EL (cell line): Measurements from ENCODE around the gene USP48.
"Not testable (repeated sequence)": the region's sequence is repeated elsewhere in the genome, so short reads cannot be mapped to it uniquely, and the experiment has no call there.

ENCODE experiments used
- DNase-seq: peaks from one replicate; pipeline ENCODE4 v3.0.0-alpha.2; 2016

Gene USP48

GRCh38 chr1:21691739-21692138, 91.2 kb downstream of the USP48 start:
- DNase-seq, result no peak

DNA sequence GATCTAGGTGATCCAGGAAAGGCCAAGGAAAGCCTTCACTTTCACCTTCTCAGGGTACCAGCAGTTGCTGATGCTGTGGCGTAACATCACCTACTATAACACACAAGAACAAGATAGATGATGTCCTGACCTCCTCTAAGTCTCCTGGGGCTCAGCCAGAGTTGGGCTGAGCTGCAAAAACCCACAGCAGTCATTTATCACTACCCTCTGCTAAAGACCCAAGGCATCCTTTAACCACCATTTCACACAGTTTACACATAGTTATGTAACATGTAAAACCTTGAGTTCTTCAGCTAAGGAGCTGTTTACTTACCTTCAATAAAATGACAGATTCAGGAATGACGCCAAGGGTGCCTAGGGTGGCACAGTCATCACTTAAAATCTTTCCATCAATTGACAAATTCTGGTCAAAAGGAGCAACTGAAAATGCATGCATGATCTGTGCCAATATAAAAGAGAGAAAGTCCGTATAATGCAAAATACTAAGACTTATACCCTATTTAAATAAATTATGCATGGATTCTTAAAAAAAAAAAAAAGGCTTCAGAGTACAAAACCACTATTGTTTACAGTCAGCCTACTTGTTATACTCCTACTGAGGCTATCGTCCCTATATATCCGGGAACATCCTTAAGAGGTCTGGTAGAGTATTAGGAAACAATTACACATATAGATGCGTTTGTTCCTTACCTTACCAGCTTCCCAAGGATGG, 93.1 kb downstream of the USP48 start:
- no peak for DNase-seq

DNA sequence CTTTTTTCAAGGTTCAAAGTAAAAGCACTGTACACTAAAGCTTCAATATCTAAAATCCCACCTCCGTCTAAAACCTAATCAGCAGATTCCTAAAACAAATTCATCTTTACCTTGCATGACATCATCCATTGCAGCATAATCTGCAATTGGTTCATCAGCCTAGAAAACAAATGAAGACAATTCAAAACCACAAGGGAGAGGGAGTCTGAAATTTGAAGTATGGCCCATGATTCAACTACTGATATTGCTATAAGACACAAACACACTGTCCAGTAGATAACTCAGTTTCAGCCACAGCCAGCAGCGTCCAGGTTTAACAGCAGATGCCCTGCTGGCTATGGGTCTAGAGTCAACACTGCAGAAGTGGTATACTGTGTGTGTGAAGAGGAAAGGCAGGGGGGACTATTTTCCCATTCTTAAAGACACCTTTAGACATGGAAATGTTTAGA, 95.8 kb downstream of the USP48 start:
- DNase-seq, result no peak

DNA sequence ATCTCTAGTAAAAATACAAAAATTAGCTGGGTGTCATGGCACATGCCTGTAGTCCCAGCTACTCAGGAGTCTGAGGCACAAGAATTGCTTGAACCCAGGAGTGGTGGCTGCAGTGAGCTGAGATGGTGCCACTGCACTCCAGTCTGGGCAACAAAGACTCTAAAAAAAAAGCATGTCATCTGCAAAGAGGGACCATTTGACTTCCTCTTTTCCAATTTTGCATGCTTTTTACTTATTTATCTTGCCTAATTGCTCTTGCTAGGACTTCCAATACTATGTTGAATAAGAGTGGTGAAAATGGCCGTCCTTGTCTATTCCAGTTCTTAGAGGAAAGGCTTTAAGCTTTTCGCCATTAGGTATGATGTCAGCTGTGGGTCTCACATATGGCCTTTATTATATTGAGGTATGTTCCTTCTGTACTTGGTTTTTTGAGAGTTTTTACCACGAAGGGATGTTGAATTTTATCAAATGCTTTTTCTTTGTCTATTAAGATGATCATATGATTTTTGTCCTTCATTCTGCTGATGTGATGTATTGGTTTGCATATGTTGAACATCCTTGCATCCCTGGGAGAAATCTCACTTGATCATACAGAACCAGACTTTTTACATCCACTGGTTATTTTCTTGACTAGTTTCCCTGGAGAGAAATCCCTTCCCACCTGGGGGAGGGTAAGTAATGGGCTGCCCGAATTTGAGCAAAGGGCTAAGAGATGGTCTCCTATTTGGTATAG, 96.8 kb downstream of the USP48 start:
- no peak for DNase-seq

- no peak for DNase-seq
Observed at GRCh38 chr1:21681426-21681825, 101.5 kb downstream of the USP48 start.

DNA sequence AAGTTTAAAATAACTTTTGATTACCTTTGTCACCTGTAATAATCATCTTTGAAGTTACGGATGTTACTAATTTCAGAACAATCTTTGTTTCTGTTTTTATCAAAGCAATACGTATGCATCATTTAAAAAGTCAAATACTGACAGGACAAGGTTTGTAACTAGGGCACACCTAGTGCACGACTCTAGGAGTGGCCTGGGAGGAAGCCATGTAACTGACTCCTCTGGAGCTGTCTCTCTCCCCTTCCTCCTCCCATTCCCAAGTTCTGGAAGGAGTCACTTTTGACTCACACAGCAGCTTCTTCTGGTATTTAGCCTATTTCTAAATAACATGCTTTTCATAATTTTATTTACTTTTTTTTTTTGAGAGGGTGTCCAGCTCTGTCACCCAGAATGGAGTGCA, 102.0 kb downstream of the USP48 start:
- DNase-seq, result peak; percentile 45

DNA sequence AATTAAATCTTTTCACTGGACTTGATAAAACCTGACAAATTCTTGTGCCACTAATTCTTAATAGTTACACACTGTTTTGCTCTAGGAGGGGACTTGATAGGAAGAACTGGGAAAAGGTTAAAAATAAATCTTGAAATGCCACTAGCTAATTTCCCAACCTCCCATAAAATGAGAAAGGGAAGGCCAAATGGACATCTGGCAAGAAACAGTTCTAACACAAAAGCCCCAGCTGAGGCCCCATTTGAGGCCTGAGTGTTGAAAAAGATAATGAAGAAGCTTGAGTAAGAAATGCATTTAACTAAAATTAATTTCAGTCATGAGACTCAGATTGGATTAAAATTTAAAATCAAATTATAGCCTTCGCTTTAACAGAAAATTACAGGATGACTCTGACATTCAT, 102.6 kb downstream of the USP48 start:
- no peak for DNase-seq

GRCh38 chr1:21677168-21677567, 105.8 kb downstream of the USP48 start:
- no peak for DNase-seq

DNA sequence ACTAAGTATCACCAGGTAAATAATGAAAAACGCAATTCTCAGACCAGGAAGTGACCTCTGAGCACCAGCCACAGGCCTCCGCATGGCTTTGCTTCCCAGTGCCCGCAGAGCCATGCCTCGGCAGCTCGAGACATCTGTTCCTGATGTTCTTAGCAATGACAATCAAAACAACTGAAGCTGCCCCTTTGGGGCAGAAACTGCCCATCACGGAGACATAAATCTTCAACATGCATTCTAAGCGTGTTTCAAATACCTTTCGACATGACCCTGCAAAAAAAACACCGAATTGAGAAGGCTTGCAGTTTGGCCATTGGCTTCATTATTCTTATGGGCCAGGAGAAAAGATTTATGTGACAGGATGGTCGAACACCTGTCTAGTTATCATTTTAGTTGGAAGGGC, 108.0 kb downstream of the USP48 start:
- DNase-seq, result no peak

DNA sequence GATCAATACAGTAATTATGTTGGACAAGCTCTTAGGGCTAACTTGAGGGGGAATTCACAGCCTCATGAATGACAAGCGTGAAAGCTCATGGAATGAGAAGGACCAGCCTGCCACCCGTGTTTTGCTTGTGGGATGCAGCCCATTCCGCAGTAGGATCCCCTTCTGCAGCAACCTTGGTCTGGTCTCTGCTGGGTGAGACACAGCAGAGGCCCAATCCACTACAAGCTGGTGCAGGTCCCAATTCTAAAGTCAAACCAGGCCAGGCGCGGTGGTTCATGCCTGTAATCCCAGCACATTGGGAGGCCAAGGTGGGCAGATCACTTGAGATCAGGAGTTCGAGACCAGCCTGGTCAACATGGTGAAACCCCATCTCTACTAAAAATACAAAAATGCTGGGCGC, 109.1 kb downstream of the USP48 start:
- DNase-seq, result not testable (repeated sequence)

DNA sequence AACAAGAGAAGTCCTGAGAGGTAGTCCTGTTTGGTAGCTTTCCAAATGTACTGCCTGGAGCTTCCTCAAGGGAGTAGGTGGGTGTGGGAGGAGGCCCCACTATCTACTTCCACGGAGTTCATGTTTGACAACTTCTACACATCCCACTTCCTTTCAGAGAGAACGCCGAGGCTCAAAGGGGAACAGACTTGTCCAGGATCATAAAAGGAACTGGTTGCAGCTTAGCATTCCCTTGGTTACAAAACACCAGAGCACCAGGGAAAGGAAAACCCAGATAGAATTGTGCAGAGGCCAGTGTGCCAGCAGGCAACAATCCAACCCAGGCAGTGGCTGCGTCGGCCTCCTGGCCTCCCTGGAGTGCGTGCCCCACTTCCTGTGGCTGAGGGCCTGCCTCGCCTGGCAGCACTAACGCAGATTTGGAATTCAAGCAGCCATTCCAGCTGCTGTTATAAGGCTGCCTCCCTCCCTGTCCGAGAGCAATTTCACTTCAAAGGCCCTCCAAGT, 109.6 kb downstream of the USP48 start:
- peak; percentile 68 for DNase-seq

DNA sequence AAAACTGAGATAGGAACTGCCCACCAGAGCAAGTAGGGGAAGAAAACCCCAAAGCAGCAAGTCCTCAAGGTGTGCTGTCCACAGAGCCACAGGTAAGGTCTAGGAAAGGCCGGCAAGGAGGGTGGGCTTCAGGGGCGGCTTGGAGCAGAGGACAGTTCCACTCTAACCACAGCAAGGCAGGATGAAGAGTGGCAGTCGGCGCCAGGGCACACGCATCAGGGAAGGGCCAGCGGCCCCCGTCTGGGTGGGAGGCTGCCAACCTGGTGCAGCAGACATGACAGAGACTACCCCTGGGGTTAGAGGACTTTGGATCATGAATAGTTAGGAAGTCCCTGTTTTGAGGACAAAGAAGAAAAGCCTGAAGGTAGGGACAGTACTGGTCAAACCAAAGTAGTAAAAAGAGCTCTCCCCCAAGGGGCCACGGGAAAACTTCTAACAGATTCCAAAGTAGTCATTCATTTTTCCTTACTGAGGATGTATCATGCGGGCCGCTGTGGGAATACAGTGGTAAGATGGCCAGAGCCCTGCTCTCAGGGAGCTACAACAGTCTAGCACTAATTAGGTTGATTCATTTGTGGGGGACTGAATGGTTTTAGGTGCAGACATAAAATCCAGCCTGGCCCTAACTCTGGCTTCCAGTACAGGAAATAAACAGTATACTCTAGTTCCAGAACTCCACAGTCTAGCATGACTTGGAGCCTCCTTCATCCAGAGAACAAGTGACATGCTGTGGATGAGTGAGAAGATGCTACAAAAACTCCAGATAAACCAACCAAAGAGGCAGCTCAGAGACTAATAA, 110.3 kb downstream of the USP48 start:
- peak; percentile 46 for DNase-seq

DNA sequence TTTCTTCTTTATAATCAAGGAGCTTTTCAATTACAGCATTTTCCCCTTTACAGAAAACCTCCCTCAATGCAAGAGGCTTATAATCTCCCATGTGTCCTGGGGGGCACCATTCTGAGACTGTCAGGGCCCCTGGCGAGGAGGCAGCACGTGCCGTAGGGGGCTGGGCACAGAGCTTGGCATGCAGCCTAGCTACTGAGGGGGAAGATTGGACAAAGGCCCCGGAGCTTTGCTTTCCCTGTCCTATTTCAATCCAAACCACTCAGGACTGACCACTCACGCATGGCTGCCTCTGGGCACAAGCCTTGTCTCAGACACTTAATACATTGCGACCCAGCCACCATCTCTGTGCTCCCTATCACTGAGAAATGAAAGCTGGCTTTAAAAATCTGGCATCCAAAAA, 111.0 kb downstream of the USP48 start:
- DNase-seq, result no peak

DNA sequence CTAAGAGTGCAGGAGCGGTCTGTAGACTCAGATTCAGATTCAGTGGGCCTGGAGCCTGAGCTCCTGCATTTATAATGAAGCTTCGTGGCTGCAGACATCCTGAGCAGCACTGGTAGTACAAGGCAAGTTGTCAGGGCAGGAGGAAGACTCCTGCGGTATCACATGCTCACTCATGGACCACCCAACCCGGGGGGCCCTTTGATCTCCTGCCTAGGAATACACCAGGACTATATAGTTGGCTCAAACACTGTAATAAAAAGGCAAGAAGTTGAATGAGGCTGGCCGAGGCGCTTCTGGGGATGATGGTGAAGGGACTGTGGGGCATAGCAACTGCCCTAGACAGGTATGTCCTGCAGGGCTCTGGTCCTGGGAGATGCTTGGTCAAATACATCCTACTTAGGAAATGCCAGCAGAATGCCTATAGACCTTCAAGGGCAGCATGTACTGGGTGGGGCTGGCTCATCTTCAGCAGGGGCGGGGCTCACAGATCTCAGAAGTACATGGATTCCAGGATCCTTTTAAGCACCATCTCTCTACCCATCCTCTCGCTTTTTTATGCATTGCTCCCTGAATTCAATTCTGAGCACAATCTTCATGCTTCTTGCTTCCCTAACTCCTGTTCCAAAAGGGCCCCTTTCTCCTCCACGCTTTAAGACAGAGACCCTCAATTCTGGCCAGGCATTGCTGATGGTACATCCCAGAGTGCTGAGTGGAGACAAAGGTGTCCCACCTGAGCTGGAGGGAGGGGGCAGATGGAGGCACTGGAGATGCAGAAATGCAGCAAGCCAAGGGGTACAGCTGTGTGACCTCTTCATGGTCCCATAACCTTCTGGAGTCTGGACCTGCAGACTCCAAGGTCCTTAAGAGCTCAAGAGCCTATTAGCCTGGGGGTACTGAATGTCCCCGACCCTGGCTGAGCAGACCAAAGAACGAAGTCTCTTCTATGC, 111.7 kb downstream of the USP48 start:
- no peak for DNase-seq

- DNase-seq, result no peak
Observed at GRCh38 chr1:21670059-21670881, 112.7 kb downstream of the USP48 start.

DNA sequence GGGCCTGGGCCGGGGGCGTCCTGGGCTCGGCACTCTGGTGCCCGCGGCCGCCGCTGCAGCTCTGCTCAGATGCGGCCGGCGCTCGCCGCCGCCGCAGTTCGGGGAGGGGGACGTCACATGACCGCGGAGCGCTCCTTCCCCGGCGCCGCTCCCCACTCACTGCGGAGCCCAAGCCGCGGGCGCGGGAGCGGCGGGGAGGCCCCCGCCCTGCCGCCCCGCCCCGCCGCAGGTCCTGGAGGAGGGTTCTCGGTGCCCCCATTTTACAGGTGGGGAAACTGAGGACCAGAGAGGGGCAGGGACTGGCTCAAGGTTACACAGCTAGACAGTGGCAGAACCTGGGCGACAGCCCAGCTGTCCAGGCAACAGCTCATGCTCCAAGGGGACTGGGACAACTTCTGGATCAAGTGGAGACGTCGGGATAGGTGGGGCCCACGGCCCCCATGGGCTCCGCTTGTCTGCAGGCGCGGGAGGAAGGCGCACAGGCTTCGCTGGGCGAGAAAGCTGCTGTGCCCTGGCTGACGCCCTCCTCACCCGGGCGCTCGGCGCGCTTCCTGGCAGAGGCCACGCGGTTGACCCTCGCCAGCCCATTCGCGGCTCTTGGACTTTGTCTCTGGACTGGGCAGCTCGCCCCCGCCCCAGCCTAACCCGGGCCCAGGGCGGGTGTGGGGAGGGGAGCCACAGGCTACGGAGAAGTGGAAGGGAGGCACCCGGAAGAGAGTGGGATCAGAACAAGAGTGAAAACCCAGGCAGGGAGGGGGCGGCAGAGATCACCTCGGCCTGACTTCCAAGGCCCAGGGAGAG, 113.5 kb downstream of the USP48 start, which contains the start of gene RAP1GAP:
TSS of gene RAP1GAP (minus strand) at position 100 of the 801 bp plus-strand sequence. CDS start 49,325 bp downstream, outside the sequence.
- DNase-seq, result no peak

- DNase-seq, result no peak
Observed at GRCh38 chr1:21668951-21669257, 114.0 kb downstream of the USP48 start.

GRCh38 chr1:21668232-21668950, 114.6 kb downstream of the USP48 start:
- DNase-seq, result no peak

- no peak for DNase-seq
Observed at GRCh38 chr1:21667348-21668231, 115.4 kb downstream of the USP48 start.
